GM10266 (cell line): Measurements from ENCODE around the gene TSKU.

Source experiments
- DNase-seq: peaks from one replicate; pipeline ENCODE4 v3.0.0; 2012; ENCODE audit errors: extremely low spot score
- TF ChIP-seq, protein P1 (sequence below): IDR thresholded peaks from 2 replicates; pipeline ENCODE4 v1.5.1; 2012; ENCODE audit warnings: mild to moderate bottlenecking, low read depth; ENCODE audit not compliant: control insufficient read depth, insufficient read depth; ENCODE audit errors: missing control alignments

The TSKU gene

DNA sequence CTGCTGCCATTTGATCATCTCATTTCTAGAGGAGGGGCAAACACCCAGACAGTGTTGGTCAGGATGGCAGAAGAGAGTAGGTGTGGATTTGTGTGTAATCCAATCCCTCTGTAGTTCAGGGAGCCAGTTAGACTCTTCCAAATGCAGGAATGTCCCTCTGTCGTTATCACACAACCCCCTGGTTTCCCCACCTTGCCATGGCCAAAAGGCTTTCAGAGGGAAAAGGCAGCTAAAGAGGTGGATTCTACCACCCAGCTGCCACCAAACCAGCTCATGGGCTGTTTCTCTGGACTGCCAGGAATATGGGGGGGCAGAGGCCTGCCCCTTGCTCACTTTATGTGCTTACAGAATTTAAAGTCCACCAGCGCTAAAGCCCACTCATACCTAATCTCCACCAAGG, 18.1 kb downstream of the TSKU start:
- DNase-seq = no peak
- TF ChIP-seq, protein P1, sequence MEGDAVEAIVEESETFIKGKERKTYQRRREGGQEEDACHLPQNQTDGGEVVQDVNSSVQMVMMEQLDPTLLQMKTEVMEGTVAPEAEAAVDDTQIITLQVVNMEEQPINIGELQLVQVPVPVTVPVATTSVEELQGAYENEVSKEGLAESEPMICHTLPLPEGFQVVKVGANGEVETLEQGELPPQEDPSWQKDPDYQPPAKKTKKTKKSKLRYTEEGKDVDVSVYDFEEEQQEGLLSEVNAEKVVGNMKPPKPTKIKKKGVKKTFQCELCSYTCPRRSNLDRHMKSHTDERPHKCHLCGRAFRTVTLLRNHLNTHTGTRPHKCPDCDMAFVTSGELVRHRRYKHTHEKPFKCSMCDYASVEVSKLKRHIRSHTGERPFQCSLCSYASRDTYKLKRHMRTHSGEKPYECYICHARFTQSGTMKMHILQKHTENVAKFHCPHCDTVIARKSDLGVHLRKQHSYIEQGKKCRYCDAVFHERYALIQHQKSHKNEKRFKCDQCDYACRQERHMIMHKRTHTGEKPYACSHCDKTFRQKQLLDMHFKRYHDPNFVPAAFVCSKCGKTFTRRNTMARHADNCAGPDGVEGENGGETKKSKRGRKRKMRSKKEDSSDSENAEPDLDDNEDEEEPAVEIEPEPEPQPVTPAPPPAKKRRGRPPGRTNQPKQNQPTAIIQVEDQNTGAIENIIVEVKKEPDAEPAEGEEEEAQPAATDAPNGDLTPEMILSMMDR = no peak

DNA sequence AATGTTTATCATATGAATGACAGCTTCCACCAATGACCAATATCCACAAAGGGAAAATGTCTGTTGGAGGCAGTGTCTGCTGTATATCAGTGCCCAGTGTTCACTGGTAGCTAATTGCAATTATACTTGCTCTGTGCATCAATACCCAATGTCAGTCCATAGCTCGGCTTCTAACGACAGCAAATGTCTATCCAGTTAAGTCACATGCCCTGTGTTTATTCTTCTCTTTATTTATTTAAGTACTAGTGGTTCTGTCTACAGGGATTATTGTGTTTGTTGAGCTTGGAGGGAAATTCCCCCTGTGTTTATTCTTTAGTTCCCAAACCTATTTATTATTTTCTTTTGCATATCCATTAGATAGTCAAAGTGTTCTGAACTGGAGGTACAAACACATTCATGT, 18.6 kb downstream of the TSKU start:
- TF ChIP-seq, protein P1 = no peak
- DNase-seq = no peak

DNA sequence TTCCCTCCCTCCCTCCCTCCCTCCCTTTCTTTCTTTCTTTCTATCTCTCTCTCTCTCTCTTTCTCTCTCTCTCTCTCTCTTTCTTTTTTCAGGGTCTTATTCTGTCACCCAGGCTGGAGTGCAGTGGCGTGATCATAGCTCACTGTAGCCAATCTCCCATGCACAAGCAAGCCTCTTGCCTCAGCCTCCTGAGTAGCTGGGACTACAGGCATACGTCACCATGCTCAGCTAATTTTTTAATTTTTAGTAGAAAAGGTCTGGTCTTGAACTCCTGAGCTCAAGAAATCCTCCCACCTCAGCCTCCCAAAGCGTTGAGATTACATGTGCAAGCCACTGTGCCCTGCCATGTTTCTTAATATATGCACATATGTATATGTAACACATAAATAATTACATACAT, 19.0 kb downstream of the TSKU start:
- DNase-seq = no peak

DNA sequence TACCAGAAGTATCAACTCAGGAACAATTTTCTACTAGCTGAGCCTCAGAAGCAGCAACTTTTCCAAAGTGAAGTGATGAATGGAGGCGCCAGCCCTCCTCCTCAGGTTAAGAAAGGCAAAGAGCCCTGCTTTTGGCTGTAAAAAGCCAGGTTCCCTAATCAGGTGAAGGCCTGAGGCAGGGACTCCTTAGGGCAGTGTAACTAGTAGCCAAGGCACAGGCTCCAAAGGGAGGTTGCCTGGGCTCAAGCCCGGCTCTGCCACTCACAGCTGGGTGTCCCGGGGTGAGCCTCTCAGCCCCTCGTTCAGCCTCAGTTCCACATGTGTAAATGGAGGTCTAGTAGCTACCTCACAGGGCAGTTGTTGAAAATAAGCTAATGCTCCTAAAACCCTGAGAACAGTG, 19.5 kb downstream of the TSKU start:
- DNase-seq = no peak
- TF ChIP-seq, protein P1 = no peak

More for the DNA sequence above, 19.0 kb downstream of the TSKU start:
- TF ChIP-seq, protein P1 = no peak

DNA sequence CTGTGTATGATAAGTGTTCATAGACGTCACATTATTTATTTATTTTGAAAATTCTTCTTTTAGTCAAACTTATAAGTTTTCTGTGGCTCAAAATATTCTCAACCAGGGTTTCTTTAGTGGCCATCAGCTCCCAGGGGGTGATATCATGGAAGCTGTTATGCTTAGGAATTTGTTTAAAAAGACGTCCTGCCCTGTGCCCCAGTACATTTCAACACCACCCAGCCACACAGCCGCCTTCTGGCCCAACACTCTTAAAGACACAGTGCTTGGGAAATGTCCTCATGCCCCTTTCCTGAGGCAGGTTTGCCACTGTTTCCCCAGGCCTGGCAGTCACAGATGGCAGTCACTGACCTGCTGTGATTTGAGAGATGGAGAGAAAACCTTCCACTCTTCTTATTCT, 19.9 kb downstream of the TSKU start:
- TF ChIP-seq, protein P1 = no peak
- DNase-seq = no peak

DNA sequence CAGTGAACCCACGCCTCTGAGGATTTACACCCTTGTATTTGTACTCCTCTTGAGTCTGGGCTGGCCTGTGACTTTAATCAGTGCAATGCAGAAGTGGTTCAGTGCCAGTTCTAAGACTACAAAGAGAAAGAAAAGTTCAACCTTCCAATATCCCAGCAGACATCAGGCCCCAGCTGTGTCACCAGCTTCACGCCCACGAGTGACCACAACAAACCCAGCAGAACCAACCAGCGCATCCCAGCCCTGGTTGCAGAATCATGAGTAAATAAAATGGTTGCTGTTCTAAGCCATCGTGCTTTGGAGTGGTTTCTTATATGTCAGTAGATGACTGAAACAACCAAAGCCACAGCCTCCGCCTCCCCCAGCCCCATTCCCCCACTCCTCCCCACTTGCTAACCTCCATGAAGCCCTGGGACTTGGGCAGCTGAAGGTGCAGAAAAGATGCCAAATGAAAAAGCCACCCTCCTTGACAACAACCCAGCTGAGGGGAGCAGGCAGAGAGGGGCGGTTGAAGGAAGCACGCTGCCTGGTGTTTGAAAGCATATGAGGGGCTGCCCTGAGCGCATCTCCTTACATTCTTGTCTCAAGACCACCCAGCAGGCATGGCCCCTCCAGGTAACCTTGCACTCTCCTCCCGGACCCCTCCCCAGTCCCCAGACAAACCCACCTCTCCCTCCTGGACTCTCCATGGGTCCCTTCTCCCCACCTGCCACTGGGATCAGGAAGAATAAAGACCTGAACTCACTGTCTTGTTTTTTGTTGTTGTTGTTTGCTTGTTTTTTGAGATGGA, 20.9 kb downstream of the TSKU start:
- TF ChIP-seq, protein P1 = no peak
- no peak for DNase-seq

DNA sequence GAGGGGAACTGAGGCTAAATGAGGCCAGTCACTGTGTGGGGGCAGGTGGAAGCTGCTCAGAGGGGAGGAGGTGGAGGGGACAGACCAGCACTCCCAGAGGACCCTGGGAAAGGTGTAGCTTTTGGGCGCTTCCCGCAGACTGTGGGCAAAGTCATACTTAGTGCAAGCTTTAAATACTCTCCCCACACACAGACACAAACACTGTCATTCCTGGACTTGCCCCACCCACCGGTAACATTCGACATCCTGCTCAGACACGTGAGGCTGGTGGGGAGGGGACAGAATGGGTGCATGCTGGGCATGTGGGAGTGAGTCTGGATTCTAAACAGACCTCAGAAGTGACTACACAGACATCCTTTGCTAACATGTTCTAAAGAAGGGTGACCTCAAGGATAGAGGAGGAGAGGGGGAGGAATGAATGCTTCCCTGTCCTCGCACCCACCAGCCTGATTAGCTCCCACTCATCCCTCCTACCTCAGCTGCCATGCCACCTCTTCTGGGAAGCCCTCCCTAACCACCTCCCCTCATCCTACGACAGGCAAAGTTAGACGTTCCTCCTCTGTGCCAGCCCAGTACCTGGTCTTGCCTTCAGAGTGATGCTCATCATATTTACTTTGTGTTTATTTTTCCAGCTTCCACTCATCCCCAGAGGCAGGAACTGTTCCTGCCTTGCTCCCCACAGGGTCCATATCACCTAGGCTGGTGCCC, 22.2 kb downstream of the TSKU start:
- TF ChIP-seq, protein P1 = no peak
- DNase-seq = no peak
